ENCODE data around the gene SIX1. TPM values are rescaled to one million over a fixed set of nuclear protein-coding genes. Genes with fewer than 3 reads are reported as not detected.

Gene SIX1
- total RNA-seq, 1 donor from 2014 or later = 5.3 TPM

DNA sequence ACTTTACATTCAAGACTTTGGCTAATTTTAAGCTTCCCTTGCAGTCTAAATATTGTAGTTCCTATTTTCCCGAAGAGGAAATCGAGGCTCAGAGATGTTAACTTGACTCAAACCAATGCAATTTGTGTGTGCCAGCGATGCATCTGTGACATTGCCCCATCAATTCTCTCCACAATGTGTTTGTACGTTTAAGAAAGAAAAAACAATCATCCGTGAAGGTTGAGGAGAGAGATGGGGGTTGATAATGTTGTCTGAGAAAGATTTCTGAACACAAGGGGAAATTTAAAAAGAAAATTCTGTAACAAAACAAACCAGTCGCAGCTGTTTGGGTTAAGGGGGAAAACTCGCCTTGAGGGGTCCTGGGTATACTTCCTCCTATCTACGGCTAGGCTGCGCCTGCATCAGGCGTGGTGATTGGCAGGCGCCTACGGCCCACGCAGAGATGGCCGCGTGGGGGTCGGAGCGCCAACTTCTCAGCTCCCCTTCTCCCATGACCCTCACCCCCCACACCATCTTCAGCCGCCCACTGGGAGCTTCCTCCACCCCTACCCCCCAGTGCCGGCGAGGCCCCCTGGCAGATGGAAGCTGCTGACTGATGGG, 12.3 kb downstream of the SIX1 start:
- Histone ChIP-seq H3K27me3 (ENCODE audit: control insufficient read depth, insufficient read depth, low read length) (no peaks in the 10 kb centered on the region), H3K36me3 (ENCODE audit: control insufficient read depth, insufficient read depth, low read length) (peaks cover 1% of the 10 kb centered on the region), H3K4me3 (ENCODE audit: low read depth, low read length) (peak overlapping the region; percentile 27)
- no peak for FAIRE-seq
- TF ChIP-seq, protein P1, sequence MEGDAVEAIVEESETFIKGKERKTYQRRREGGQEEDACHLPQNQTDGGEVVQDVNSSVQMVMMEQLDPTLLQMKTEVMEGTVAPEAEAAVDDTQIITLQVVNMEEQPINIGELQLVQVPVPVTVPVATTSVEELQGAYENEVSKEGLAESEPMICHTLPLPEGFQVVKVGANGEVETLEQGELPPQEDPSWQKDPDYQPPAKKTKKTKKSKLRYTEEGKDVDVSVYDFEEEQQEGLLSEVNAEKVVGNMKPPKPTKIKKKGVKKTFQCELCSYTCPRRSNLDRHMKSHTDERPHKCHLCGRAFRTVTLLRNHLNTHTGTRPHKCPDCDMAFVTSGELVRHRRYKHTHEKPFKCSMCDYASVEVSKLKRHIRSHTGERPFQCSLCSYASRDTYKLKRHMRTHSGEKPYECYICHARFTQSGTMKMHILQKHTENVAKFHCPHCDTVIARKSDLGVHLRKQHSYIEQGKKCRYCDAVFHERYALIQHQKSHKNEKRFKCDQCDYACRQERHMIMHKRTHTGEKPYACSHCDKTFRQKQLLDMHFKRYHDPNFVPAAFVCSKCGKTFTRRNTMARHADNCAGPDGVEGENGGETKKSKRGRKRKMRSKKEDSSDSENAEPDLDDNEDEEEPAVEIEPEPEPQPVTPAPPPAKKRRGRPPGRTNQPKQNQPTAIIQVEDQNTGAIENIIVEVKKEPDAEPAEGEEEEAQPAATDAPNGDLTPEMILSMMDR (IDR thresholded peaks at IDR 0.05; ENCODE audit: insufficient read depth, low read length, severe bottlenecking) = no peak
- DNase-seq (ENCODE audit: low read depth) = no peak

DNA sequence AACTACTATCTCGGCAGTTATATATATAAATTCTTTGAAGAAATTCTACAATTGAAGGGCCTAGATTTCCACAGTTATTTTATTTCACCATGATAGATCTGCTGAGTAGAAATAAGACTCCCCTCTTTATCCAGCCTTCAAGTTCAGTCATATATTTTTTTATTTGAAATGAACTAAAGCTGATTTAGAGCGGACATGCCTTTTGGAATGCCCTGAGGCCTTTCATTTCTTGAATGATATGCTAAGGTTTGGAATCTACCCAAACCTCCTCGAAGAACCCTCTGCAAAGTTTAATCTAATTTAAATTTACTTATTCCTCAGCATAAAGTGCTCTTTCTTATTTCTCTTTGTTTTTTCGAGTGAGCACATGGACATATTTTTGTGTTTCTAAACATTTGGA, 15.1 kb downstream of the SIX1 start:
- FAIRE-seq = no peak
- no peaks in the 10 kb centered on the region for H3K27me3 ChIP-seq (ENCODE audit: control insufficient read depth, insufficient read depth, low read length)

GRCh38 chr14:60632777-60633176, 16.5 kb downstream of the SIX1 start:
- Histone ChIP-seq H3K4me3 (ENCODE audit: low read depth, low read length) (no peak overlapping the region), H3K27me3 (ENCODE audit: control insufficient read depth, insufficient read depth, low read length) (no peaks in the 10 kb centered on the region), H3K36me3 (ENCODE audit: control insufficient read depth, insufficient read depth, low read length) (no peaks in the 10 kb centered on the region)
- DNase-seq (ENCODE audit: low read depth) (peak; percentile 35), FAIRE-seq (no peak)
- TF ChIP-seq, protein P1 (IDR thresholded peaks at IDR 0.05; ENCODE audit: insufficient read depth, low read length, severe bottlenecking) = no peak

More for the DNA sequence above, 15.1 kb downstream of the SIX1 start:
- DNase-seq (ENCODE audit: low read depth) = no peak
- Histone ChIP-seq H3K36me3 (ENCODE audit: control insufficient read depth, insufficient read depth, low read length) (no peaks in the 10 kb centered on the region), H3K4me3 (ENCODE audit: low read depth, low read length) (no peak overlapping the region)
- TF ChIP-seq, protein P1 (IDR thresholded peaks at IDR 0.05; ENCODE audit: insufficient read depth, low read length, severe bottlenecking) = no peak

DNA sequence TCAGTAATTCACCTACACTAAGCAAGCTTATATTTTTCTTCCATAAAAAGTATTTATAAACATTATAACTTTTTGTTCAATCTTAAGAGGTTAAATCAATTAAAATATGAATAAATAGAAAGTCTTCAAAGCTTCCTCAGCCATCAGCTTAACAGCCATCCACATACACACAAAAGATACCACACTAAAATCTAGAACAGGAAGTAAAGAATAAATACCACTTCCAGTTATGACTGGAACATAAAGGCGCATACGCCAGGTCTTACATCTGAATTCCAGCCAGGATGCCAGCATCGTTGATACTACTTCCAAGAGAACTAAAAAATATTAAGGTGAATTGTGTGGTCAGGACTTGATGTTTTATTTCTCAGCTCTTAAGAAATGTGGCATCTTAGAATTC, 17.0 kb downstream of the SIX1 start:
- peak; percentile 12 for DNase-seq (ENCODE audit: low read depth)
- TF ChIP-seq, protein P1 (IDR thresholded peaks at IDR 0.05; ENCODE audit: insufficient read depth, low read length, severe bottlenecking) = no peak
- Histone ChIP-seq H3K4me3 (ENCODE audit: low read depth, low read length) (no peak overlapping the region), H3K36me3 (ENCODE audit: control insufficient read depth, insufficient read depth, low read length) (no peaks in the 10 kb centered on the region), H3K27me3 (ENCODE audit: control insufficient read depth, insufficient read depth, low read length) (no peaks in the 10 kb centered on the region)
- no peak for FAIRE-seq

- Histone ChIP-seq H3K36me3 (ENCODE audit: control insufficient read depth, insufficient read depth, low read length) (no peaks in the 10 kb centered on the region), H3K4me3 (ENCODE audit: low read depth, low read length) (no peak overlapping the region), H3K27me3 (ENCODE audit: control insufficient read depth, insufficient read depth, low read length) (no peaks in the 10 kb centered on the region)
- TF ChIP-seq, protein P1 (IDR thresholded peaks at IDR 0.05; ENCODE audit: insufficient read depth, low read length, severe bottlenecking) = no peak
- DNase-seq (ENCODE audit: low read depth) (no peak), FAIRE-seq (no peak)
These were observed 17.4 kb downstream of the SIX1 start for GRCh38 chr14:60631842-60632241.

- no peaks in the 10 kb centered on the region for H3K36me3 ChIP-seq (ENCODE audit: control insufficient read depth, insufficient read depth, low read length)
- FAIRE-seq = no peak
- no peaks in the 10 kb centered on the region for H3K27me3 ChIP-seq (ENCODE audit: control insufficient read depth, insufficient read depth, low read length)
- TF ChIP-seq, protein P1 (IDR thresholded peaks at IDR 0.05; ENCODE audit: insufficient read depth, low read length, severe bottlenecking) = no peak
- no peak for DNase-seq (ENCODE audit: low read depth)
- H3K4me3 ChIP-seq (ENCODE audit: low read depth, low read length) = no peak overlapping the region
These were observed 19.1 kb downstream of the SIX1 start for GRCh38 chr14:60630129-60630528.
